Measurements from ENCODE around the gene ZBTB44.
"Not testable (repeated sequence)": the region's sequence is repeated elsewhere in the genome, so short reads cannot be mapped to it uniquely, and the experiment has no call there.

Gene ZBTB44

GRCh38 chr11:130246738-130247137 lies 68.0 kb downstream of the ZBTB44 start:
- DNase-seq, result no peak

GRCh38 chr11:130246270-130246669 lies 68.4 kb downstream of the ZBTB44 start:
- DNase-seq, result no peak

GRCh38 chr11:130245375-130245774 lies 69.3 kb downstream of the ZBTB44 start:
- DNase-seq, result not testable (repeated sequence)

GRCh38 chr11:130244848-130245247 lies 69.9 kb downstream of the ZBTB44 start:
- no peak for DNase-seq

GRCh38 chr11:130243816-130244215 lies 70.9 kb downstream of the ZBTB44 start:
- DNase-seq, result no peak

GRCh38 chr11:130241713-130242112 lies 73.0 kb downstream of the ZBTB44 start:
- DNase-seq, result no peak

GRCh38 chr11:130237282-130238006 lies 77.3 kb downstream of the ZBTB44 start:
- DNase-seq, result no peak

GRCh38 chr11:130234315-130234714 lies 80.4 kb downstream of the ZBTB44 start:
- DNase-seq, result no peak

- DNase-seq, result not testable (repeated sequence)
These were observed 80.8 kb downstream of the ZBTB44 start for GRCh38 chr11:130233888-130234287.

GRCh38 chr11:130233486-130233885 lies 81.2 kb downstream of the ZBTB44 start:
- DNase-seq, result not testable (repeated sequence)

- no peak for DNase-seq
These were observed 87.3 kb downstream of the ZBTB44 start for GRCh38 chr11:130227373-130227772.

- DNase-seq, result no peak
These were observed 91.3 kb downstream of the ZBTB44 start for GRCh38 chr11:130223291-130223971.

GRCh38 chr11:130220311-130221035 lies 94.2 kb downstream of the ZBTB44 start:
- DNase-seq, result no peak

- no peak for DNase-seq
These were observed 95.6 kb downstream of the ZBTB44 start for GRCh38 chr11:130219148-130219547.

GRCh38 chr11:130218501-130219070 lies 96.1 kb downstream of the ZBTB44 start:
- DNase-seq, result no peak

GRCh38 chr11:130217133-130218031 lies 97.3 kb downstream of the ZBTB44 start:
- DNase-seq, result no peak

GRCh38 chr11:130216591-130217132 lies 98.1 kb downstream of the ZBTB44 start:
- DNase-seq, result no peak

- DNase-seq, result no peak
These were observed 98.5 kb downstream of the ZBTB44 start for GRCh38 chr11:130216221-130216550.

- no peak for DNase-seq
These were observed 99.0 kb downstream of the ZBTB44 start for GRCh38 chr11:130215531-130216220.

GRCh38 chr11:130214861-130215530 lies 99.7 kb downstream of the ZBTB44 start:
- no peak for DNase-seq

- no peak for DNase-seq
These were observed 100.8 kb downstream of the ZBTB44 start for GRCh38 chr11:130213979-130214281.
